ENCODE results near the gene GRIP2. TPM values are rescaled to one million over a fixed set of nuclear protein-coding genes. Genes with fewer than 3 reads are reported as not detected.

The GRIP2 gene
- total RNA-seq, 3 donors from 2014 or later (not counting 1 experiment from before 2014, with no cell fraction given), result not detected

DNA sequence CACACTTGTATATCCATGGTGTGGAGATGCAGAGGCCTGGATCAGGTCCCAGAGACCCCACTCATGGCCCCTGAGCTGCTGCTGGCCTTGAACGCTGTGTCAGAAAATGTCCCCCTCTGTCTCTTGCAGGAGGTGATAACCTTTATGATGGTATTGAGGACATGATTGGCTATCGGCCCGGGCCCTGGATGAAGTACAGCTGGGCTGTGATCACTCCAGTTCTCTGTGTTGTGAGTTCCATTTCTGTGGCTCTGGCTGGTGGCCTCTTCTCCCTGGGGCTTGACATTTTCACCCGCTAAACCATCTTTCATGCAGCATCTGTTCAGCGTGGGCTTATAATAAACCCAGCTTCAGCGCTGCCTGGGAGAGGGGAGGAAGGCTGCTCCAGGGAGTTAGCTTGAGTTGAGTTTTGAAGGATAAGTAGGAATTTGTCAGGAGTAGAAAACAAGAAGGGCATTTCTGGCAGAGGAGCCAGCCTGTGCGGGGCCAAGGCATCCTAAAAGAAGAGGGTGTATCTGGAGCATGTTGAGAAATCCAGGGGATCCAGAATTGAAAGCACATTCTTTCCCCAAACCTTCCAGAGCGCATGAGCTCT lies 61.1 kb downstream of the GRIP2 start:
- H3K9me3 ChIP-seq (ENCODE audit: control insufficient read depth, insufficient read depth, low read length), result no peaks in the 10 kb centered on the region
- H3K4me1 ChIP-seq (ENCODE audit: control insufficient read depth, insufficient read depth, low read length), result no peaks in the 10 kb centered on the region
- intact Hi-C loops (cut with micrococcal nuclease), result no loop called here
- no peaks in the 10 kb centered on the region for H3K9me3 Mint-ChIP-seq
- H3K27ac ChIP-seq (ENCODE audit: low read length), result no peak overlapping the region
- no peak overlapping the region for H3K27ac Mint-ChIP-seq
- no peaks in the 10 kb centered on the region for H3K27me3 ChIP-seq (ENCODE audit: control insufficient read depth, insufficient read depth, low read length)
- peaks cover 2% of the 10 kb centered on the region for H3K36me3 Mint-ChIP-seq
- no peaks in the 10 kb centered on the region for H3K4me1 Mint-ChIP-seq
- TF ChIP-seq, protein P1, sequence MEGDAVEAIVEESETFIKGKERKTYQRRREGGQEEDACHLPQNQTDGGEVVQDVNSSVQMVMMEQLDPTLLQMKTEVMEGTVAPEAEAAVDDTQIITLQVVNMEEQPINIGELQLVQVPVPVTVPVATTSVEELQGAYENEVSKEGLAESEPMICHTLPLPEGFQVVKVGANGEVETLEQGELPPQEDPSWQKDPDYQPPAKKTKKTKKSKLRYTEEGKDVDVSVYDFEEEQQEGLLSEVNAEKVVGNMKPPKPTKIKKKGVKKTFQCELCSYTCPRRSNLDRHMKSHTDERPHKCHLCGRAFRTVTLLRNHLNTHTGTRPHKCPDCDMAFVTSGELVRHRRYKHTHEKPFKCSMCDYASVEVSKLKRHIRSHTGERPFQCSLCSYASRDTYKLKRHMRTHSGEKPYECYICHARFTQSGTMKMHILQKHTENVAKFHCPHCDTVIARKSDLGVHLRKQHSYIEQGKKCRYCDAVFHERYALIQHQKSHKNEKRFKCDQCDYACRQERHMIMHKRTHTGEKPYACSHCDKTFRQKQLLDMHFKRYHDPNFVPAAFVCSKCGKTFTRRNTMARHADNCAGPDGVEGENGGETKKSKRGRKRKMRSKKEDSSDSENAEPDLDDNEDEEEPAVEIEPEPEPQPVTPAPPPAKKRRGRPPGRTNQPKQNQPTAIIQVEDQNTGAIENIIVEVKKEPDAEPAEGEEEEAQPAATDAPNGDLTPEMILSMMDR (IDR thresholded peaks at IDR 0.05), result no peak
- WGBS (ENCODE audit: insufficient coverage), result over 99% methylated on average over 8 of the region's 8 CpGs
- peaks cover 60% of the 10 kb centered on the region for H3K36me3 ChIP-seq (ENCODE audit: control insufficient read depth, insufficient read depth, low read length)
- no peaks in the 10 kb centered on the region for H3K27me3 Mint-ChIP-seq (ENCODE audit: low read depth in 2 of 2)
- DNase-seq (no peak), ATAC-seq (no peak)
- no peak overlapping the region for H3K4me3 Mint-ChIP-seq
- no peak overlapping the region for H3K4me3 ChIP-seq (ENCODE audit: low read length)

DNA sequence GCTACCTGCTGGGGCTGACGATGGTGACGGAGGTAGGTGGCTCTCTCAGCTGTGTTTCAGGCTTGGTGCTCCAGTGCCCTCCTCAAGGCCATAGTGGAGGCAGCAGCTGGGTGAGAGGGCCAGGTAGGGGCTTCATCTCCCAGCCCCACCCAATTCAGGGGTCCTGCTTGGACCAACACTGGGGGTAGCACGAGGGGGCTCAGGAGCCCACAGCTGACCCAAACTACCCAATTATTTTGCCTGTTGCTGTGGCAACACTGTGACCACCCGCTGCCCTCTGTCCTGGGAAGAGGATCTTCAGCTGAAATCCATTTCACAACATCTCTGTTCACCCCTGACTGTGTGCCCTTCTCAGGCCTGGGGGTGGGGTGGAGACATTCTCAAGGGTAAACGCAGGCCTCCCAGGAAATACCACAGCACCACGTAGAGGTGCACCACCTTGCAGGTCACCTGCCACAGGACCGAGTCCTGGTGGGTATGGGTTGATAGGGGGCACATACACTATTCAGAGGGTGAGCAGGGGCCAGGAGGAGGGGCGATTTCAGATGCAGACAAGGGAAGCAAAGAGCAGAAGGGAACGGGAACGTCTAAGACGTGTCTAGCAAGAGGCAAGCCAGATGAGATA lies 62.7 kb downstream of the GRIP2 start:
- Histone ChIP-seq H3K27ac (ENCODE audit: low read length) (no peak overlapping the region), H3K27me3 (ENCODE audit: control insufficient read depth, insufficient read depth, low read length) (no peaks in the 10 kb centered on the region), H3K36me3 (ENCODE audit: control insufficient read depth, insufficient read depth, low read length) (peaks cover 54% of the 10 kb centered on the region), H3K4me1 (ENCODE audit: control insufficient read depth, insufficient read depth, low read length) (no peaks in the 10 kb centered on the region), H3K4me3 (ENCODE audit: low read length) (no peak overlapping the region), H3K9me3 (ENCODE audit: control insufficient read depth, insufficient read depth, low read length) (no peaks in the 10 kb centered on the region)
- Mint-ChIP-seq H3K4me1 (no peaks in the 10 kb centered on the region), H3K9me3 (no peaks in the 10 kb centered on the region), H3K27me3 (ENCODE audit: low read depth in 2 of 2) (no peaks in the 10 kb centered on the region), H3K27ac (no peak overlapping the region), H3K36me3 (no peaks in the 10 kb centered on the region), H3K4me3 (no peak overlapping the region)
- TF ChIP-seq, protein P1 (IDR thresholded peaks at IDR 0.05), result no peak
- ATAC-seq, result no peak
- DNase-seq, result no peak
- WGBS (ENCODE audit: insufficient coverage), result 95% methylated on average over 11 of the region's 11 CpGs
- intact Hi-C loops (cut with micrococcal nuclease), result no loop called here

DNA sequence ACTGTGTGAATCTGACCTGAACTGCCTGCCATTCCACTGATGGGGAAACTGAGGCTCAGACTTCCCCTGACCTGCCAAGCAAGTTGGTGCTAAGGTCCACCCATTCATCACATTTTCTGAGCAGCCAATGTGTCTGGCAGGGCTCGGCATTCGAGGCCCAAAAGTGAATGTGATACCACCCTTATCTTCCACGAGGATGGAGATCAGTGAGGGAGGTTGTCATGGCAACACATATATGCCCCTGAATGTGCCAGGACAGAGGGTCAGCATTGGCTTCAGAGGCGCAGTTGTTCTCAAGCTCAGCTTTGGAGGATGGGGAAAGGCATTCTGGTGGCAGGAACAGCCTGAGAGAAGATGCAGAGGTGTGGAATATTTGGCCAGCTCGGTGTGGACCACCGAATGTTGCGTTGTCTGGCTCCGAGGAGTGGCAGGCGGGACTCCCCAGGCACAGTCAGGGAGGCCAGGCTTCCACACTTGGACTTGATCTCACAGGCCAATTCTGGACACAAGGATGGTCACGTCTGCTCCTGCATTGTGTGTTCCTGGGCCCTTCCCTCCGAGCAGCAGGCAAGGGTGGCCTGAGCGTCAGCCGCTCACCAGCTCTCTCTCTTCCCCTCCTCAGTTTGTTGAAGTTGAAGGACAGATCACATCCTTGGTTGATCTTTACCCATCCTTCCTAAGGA lies 63.4 kb downstream of the GRIP2 start:
- Mint-ChIP-seq H3K4me1 (no peaks in the 10 kb centered on the region), H3K36me3 (no peaks in the 10 kb centered on the region), H3K4me3 (no peak overlapping the region), H3K27ac (no peak overlapping the region), H3K27me3 (ENCODE audit: low read depth in 2 of 2) (no peaks in the 10 kb centered on the region), H3K9me3 (no peaks in the 10 kb centered on the region)
- Histone ChIP-seq H3K9me3 (ENCODE audit: control insufficient read depth, insufficient read depth, low read length) (no peaks in the 10 kb centered on the region), H3K4me1 (ENCODE audit: control insufficient read depth, insufficient read depth, low read length) (no peaks in the 10 kb centered on the region), H3K36me3 (ENCODE audit: control insufficient read depth, insufficient read depth, low read length) (peaks cover 54% of the 10 kb centered on the region), H3K27me3 (ENCODE audit: control insufficient read depth, insufficient read depth, low read length) (no peaks in the 10 kb centered on the region), H3K4me3 (ENCODE audit: low read length) (no peak overlapping the region), H3K27ac (ENCODE audit: low read length) (no peak overlapping the region)
- WGBS (ENCODE audit: insufficient coverage), result 95% methylated on average over 13 of the region's 13 CpGs
- ATAC-seq, result no peak
- intact Hi-C loops (cut with micrococcal nuclease), result no loop called here
- no peak for DNase-seq
- TF ChIP-seq, protein P1 (IDR thresholded peaks at IDR 0.05), result no peak

All from natural killer cell (primary cell).